HG03196 (cell line): Measurements from ENCODE around the gene LRFN5.
"Not testable (repeated sequence)": the region's sequence is repeated elsewhere in the genome, so short reads cannot be mapped to it uniquely, and the experiment has no call there.

Experiments used
- ATAC-seq: cut with Tn5 transposase; IDR thresholded peaks from one replicate; pipeline ENCODE4 v1.9.1; 2021; ENCODE audit not compliant: unreplicated experiment

LRFN5 gene

GRCh38 chr14:41606532-41607303 is at the start of gene LRFN5:
LRFN5 (plus strand) TSS chr14:41606876.
- no peak for ATAC-seq

GRCh38 chr14:41558490-41558889 is 48.2 kb upstream of the LRFN5 start:
- no peak for ATAC-seq

GRCh38 chr14:41566864-41567263 is 39.8 kb upstream of the LRFN5 start:
- ATAC-seq: not testable (repeated sequence)

- ATAC-seq: no peak
These were observed 37.7 kb upstream of the LRFN5 start for GRCh38 chr14:41568979-41569378.

GRCh38 chr14:41570415-41571155 is 36.1 kb upstream of the LRFN5 start:
- no peak for ATAC-seq

GRCh38 chr14:41586237-41586636 is 20.4 kb upstream of the LRFN5 start:
- no peak for ATAC-seq

GRCh38 chr14:41597647-41598046 is 9.0 kb upstream of the LRFN5 start:
- ATAC-seq: no peak

- not testable (repeated sequence) for ATAC-seq
These were observed 6.8 kb upstream of the LRFN5 start for GRCh38 chr14:41599805-41600385.

GRCh38 chr14:41604721-41605531 is 1.8 kb upstream of the LRFN5 start:
- ATAC-seq: no peak

- ATAC-seq: no peak
These were observed 960 bp upstream of the LRFN5 start for GRCh38 chr14:41605550-41606281.

GRCh38 chr14:41606282-41606531 is 469 bp upstream of the LRFN5 start:
- no peak for ATAC-seq

- no peak for ATAC-seq
These were observed 664 bp downstream of the LRFN5 start for GRCh38 chr14:41607304-41607775.

GRCh38 chr14:41607966-41608663 is 1.4 kb downstream of the LRFN5 start:
- ATAC-seq: no peak

- ATAC-seq: no peak
These were observed 2.2 kb downstream of the LRFN5 start for GRCh38 chr14:41608681-41609390.

- no peak for ATAC-seq
These were observed 3.1 kb downstream of the LRFN5 start for GRCh38 chr14:41609704-41610183.

GRCh38 chr14:41615011-41615595 is 8.4 kb downstream of the LRFN5 start:
- no peak for ATAC-seq

- ATAC-seq: no peak
These were observed 17.1 kb downstream of the LRFN5 start for GRCh38 chr14:41623736-41624135.

GRCh38 chr14:41629876-41630275 is 23.2 kb downstream of the LRFN5 start:
- ATAC-seq: no peak

GRCh38 chr14:41634286-41634685 is 27.6 kb downstream of the LRFN5 start:
- ATAC-seq: no peak
